Activated T-cell treated with anti-CD3 and anti-CD28 coated beads, Interleukin-2, amount 50 U/mL, for 1 hour (primary cell): ENCODE measurements around the gene TARS2.

Source experiments
- DNase-seq: peaks from one replicate; pipeline ENCODE4 v3.0.0-alpha.2; 2020

Gene TARS2

DNA sequence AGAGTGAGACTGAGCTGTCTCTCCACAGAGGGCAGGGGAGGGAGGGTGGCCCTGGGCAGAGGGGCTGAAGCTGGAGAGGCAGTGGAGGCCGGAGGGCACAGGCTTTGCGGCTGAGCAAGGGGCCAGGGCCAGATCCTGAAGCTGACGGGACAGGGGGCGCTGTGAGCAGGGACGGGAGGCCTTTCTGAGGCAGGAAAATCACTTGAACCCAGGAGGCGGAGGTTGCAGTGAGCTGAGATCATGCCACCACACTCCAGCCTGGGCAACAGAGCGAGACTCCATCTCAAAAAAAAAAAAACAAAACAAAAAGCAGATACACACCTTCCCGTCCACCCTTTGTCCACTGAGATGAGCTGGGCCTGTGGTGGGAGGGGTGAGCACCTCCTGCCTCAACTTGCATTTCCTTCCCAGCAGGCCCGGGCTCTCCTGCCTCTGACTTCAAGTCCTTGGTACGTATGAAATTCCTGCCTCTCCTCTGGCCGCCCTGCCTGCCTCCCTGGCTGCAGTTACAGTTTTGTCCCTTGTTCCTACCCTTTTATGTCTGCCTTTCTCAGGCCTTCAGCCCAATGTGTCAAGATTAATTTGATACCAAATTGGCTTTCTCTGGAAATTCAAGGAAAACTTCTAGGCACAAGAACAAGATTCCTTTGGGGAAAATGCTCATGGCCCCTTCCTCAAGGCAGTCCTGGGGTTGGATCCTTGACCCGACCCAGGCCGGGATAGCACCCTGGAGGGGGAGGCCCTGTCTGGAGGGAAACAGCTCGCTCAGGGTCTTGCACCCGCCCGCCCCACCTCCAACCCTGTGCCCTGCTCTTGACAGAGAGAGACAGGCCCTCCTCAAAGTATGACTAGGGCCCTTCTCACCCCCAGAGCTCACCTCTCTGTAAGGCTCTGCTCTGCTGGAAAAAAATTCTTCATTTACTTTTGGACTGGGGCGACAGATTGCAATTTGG lies 50.8 kb downstream of the TARS2 start:
- DNase-seq, result no peak

DNA sequence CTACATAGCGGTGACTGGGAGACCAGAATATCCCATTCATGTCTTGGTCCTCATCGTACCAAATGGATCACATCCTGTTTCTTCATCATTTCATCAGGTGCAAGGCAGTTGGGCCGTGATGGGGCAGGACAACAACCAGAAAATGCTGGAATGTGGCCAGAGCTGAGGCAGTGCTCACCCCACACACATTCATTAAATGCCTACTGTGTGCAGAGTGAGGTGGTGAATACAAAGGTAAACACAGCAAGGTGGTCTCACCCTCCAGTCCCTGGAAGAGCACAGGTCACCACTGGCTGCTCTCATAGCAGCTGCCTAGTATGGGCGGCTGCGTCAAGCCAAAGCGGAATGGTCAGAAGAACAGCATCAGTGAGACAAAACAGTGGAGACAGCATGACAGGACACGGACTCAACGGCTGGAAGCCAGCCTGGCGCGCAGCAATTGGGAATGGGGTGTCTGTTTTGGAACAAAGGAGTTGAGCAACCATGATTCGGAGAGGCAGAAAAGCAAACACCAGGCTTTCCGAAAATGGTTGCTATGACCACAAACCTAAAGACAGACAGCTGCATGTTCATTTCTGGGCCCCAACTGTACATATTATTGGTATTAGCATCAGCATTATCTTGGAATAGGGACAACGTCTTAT lies 56.4 kb downstream of the TARS2 start:
- DNase-seq, result no peak

DNA sequence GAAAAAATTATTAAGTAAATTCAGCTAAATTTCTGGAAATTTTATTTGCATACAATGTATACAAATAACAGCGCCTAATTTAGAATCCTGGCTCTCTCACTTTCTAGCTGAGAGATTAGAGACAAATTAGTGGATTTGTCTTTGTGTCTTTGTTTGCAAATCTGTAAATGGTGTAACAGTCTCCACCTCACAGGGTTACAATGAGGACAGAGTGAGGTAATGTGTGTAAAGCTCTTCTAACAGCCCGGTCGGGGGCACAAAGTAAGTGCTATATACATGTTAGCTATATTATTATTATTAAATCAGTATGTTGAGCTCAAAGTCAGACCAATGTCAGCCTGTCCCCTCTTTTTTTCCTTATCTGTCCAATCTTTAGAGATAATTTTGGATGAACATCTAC lies 57.0 kb downstream of the TARS2 start:
- no peak for DNase-seq

DNA sequence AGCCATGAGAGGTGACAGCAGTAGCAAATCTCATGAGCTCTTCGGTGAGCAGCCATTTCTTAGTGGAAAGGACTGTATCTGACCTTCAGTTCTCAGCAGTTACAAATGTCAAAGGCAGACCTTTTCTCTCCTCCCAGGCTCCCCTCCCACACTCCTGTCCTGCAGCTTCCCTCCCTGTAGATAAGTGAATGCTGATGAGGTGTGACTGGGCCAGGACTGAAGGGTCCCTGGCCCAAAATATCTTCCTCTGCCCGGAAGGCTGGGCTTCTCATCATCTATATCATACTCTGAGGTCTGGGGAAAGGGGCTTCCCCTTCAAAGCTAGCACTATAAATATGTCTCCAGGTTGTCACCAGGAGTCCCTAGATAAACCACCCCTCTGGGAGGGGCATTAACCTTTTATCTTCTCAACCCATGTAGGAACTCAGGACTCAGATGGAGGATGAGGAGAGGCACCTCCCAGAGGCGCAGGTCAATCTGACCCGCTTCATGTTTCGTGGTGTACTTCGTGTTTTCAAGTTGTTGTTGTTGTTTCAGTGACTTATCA lies 58.3 kb downstream of the TARS2 start:
- DNase-seq, result no peak

DNA sequence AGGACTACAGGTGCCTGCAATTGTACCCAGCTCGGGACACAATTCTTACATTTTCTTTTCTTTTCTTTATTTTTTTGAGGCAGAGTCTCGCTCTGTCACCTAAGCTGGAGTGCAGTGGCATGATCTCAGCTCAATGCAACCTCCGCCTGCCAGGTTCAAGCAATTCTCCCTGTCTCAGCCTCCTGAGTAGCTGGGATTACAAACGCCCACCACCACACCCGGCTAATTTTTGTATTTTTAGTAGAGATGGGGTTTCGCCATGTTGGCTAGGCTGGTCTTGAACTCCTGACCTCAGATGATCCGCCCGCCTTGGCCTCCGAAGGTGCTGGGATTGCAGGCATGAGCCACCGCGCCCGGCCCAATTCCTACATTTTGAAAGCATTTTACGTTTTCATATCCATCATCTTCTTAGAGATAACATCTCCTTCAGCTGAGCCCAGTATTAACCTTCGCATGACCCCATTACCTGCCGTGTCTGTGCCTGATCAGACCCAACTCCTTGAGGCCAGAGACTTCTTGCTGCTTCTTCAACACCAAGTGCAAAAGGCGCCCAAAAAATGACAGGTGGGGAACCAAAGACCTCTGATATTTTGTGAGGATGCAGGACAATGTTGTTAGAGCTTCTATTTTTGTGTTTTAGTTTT lies 59.2 kb downstream of the TARS2 start:
- DNase-seq, result no peak

DNA sequence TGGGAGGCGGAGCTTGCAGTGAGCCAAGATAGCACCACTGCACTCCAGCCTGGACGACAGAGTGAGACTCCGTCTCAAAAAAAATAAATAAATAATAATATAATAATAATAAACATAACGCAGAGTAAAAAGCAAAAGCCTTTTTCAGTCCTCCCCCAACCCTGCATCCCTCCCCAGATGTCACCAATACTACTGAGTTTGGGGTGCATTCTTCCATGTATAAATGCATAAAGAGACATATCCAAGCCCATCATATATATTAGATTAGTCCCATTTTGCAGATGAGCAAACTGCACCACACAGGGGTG lies 61.1 kb downstream of the TARS2 start:
- DNase-seq, result no peak

DNA sequence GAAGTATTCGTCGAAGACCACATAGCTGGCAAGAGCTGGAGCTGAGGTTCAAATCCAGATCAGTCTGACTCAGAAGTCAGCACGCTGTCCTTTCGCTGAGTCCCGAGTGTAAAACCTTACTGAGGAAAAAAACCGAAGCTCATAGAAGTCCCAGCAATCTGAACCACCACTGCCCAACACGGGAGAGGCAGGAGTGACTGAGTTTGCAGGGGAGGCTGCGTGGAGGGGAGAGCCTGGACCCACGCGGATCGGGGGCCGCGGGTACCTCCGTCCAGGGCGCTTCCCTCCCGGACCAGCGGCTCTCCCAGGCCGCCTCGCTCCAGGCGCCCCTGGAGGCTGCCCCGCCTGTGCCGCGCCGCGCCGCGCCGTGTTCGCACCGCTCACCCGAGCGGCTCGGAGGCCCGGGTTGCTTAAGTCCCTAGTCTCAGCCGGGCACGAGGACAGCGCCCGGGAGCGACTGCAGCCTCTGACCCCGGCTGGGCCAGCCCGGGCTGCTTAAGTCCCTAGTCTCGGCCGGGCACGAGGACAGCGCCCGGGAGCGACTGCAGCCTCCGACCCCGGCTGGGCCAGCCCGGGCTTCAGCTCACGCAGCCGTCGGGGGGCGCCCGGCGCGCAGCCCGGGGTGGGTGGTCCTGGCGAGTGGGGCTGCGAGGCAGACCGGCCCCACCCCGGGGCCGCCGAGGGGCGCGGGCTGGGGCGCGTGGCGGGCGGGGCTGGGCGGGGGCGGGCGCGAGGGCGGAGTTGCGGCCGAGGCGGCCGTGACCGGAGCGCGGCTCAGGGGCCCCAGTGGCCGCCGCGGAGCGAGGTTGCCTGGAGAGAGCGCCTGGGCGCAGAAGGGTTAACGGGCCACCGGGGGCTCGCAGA lies 61.6 kb downstream of the TARS2 start, which contains the start of gene ADAMTSL4:
TSS of gene ADAMTSL4 (plus strand) at position 777 of the 864 bp plus-strand sequence. CDS start 2,881 bp downstream, outside the sequence.
- peak; percentile 56 for DNase-seq

DNA sequence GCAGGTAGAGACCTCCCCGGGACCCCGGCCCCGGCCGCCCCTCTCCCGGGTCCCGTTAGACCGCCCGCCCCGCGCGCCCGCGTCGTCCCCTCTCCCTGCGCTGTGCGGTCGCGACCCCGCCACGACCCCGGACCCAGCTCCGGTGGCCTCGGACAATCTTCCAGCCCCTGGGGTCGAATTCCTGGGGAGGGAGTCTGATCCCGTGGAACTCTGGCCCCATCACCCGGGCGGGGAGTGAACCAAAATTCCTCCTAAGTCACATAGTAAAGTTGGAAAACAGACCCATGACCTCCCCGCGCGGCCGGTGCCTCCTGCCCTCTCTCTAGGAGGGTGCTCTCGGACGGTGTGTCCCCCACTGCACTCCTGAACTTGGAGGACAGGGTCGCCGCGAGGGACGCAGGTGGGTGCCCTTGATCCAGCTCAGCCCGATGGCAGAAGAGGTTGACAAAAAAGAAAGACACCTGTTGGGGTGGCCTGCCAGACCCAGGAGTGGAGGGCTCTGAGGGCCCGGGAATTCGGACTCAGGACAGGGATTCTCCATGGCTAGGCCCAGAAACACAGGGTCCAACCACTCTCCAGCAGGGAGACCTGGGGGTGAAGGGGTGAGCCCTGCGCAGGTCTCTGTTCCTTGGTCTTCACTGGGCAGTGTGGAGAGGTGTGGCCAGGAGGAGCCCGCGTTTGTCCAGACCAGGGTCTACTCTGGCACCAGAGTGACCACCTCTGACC lies 62.4 kb downstream of the TARS2 start:
- peak; percentile 25 for DNase-seq

DNA sequence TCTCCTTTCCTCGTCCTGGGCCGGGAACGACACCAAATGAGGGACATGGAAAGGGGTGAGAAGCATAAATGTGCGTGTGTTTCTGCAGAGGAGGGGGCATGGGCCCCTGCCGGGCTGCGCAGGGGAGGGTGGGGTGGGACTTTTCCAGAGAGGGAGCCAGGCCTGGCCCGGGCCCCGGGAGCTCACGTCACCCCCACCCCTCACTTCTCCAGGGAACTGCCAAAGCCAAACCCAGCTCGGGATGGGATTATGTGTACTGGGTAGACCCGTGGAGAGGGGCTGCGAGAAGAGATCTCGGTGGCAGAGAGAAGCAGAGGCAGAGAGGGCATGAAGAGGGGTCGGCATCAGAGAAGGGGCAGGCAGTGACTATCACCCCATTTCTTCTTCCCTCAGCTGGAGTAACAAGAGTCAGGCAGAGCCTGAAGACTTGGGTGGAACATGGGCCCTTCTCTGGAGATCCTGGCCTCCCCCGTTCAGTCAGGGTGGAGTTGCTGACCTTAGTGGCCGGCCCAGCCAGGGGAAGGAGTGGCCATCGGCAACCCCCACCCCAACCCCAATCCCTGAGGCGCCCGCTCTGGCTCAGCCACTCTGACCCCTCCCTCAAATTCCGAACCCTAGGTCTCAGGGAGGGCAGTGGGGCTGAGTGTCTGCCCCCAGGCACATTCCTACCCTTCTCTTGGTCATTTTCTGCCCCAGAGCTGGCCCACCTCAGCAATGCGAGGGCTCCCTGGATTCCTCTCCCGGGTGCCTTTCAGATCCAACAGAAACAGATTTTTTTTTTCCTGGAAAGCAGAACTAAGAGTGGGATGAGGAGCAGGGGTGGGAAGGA lies 63.2 kb downstream of the TARS2 start:
- DNase-seq, result peak; percentile 26

DNA sequence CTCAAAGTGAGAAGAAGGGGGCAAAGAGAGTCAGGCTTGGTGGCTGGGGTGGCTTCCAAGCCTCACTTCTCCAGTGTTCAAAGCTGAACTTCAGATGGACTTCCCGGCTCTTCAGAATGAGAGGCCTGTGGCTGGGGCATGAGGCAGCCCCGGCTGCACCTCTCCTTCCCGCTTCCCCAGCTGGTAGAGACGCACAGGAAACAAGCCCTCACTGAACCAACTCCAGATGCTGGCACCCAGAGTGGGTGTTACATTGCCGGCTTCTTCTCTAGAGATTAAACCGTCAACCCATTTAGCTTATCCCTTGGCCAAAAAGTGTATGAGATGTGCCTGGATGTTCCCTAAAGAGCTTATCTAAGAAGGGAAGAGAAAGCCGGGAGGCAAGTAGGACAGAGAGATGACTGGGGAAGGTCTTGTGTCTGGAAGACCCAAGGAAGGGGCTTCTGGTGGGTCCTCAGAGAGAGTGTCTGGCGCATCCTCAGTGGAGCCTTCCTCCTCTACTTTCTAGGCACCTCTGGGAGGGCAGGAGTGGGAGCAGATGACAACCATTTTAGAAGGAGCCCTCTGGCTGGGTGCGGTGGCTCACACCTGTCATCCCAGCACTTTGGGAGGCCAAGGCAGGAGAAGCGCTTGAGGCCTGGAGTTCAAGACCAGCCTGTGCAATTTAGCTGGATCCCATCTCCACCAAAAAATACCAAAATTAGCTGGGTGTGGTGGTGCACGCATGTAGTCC lies 64.0 kb downstream of the TARS2 start:
- DNase-seq, result peak; percentile 37

DNA sequence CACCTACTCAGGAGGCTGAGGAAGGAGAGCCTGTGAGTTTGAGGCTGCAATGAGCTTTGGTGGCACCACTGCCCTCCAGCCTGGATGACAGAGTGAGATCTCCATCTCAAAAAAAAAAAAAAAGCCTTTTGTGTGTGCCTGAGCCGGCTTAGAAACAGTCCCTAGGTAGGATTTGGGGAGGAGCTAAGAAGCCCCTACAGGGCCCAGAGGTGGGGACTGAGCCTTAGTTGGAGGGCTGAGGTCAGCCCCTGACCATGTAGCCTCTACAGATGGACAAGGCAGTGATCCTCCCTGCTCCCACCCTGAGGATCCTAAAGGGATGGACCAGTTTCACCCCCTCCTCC lies 64.5 kb downstream of the TARS2 start:
- no peak for DNase-seq

DNA sequence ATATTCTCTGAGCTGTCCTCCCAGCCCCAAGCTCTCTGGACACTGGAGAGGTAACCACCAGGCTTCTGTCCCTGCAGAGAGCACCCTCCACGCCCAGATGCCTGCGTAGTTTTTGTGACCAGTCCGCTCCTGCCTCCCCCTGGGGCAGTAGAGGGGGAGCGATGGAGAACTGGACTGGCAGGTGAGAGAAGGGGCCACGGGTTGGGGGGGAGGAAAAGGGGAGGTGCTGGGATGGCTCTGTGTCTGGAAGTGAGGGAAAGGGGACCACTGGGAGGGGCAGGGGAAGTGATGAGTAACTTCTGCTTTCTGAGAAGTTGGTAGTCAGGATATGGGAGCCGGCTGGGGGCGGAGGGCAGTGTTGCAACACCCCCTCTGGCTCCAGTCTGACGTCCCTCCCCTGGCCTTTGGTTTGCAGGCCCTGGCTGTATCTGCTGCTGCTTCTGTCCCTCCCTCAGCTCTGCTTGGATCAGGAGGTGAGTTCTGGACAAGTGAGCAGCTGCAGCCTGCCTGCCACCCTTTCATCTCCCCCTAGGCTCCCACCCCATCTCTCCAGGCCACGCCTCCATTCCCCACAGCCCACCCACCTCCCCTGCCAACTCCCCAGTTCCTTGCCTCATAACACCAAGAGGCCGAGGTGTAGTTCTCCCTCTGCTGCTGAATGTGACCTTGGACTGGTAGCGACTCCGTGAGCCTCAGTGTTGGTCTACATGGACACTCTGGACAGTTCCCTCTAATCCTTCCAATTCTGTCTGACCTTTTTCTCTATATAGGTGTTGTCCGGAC lies 65.1 kb downstream of the TARS2 start:
- peak; percentile 32 for DNase-seq

DNA sequence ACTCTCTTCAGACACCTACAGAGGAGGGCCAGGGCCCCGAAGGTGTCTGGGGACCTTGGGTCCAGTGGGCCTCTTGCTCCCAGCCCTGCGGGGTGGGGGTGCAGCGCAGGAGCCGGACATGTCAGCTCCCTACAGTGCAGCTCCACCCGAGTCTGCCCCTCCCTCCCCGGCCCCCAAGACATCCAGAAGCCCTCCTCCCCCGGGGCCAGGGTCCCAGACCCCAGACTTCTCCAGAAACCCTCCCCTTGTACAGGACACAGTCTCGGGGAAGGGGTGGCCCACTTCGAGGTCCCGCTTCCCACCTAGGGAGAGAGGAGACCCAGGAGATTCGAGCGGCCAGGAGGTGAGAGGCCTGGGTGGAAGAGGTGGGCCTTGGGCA lies 65.7 kb downstream of the TARS2 start:
- DNase-seq, result no peak

DNA sequence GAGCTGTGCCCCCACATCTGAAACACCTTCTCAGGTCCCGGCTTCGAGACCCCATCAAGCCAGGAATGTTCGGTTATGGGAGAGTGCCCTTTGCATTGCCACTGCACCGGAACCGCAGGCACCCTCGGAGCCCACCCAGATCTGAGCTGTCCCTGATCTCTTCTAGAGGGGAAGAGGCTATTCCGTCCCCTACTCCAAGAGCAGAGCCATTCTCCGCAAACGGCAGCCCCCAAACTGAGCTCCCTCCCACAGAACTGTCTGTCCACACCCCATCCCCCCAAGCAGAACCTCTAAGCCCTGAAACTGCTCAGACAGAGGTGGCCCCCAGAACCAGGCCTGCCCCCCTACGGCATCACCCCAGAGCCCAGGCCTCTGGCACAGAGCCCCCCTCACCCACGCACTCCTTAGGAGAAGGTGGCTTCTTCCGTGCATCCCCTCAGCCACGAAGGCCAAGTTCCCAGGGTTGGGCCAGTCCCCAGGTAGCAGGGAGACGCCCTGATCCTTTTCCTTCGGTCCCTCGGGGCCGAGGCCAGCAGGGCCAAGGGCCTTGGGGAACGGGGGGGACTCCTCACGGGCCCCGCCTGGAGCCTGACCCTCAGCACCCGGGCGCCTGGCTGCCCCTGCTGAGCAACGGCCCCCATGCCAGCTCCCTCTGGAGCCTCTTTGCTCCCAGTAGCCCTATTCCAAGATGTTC lies 66.3 kb downstream of the TARS2 start:
- no peak for DNase-seq

DNA sequence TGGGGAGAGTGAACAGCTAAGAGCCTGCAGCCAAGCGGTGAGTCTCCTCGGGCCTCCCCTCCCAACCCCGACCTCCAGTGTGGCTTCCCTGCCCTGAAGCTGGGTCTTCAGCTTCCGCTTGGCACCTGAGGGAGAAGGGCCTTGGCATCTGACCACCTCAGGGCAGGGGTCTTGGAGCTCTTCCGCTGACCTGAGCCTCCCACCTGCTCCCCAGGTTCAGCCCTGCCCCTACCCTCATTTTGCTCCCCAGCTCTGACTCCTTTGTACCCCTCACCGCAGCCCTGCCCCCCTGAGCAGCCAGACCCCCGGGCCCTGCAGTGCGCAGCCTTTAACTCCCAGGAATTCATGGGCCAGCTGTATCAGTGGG lies 66.8 kb downstream of the TARS2 start:
- no peak for DNase-seq

DNA sequence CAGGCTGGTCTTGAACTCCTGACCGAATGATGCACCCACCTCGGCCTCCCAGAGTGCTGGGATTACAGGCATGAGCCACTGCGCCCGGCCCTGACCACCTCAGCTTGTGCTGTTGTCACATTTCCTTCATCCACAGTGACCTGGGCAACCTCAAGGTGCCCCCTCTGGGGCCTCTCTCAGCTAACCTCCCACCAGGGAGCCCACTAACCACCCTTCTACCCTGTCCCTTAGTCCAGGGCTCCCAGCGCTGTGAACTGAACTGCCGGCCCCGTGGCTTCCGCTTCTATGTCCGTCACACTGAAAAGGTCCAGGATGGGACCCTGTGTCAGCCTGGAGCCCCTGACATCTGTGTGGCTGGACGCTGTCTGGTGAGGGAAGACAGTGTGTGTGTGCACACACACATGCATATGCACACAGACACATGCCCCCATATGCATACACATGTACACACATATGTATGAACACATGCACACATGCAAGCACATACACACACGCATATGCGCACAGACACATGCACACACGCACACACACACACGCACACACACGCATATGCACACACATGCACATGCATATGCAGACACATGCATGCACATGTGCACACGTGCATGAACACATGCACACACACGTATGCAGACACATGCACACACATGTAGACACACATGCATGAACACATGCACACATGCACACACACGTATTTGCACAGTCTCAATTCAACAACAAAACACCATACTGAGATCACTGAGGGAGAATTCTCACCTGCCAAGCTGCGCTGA lies 68.2 kb downstream of the TARS2 start:
- DNase-seq, result no peak

DNA sequence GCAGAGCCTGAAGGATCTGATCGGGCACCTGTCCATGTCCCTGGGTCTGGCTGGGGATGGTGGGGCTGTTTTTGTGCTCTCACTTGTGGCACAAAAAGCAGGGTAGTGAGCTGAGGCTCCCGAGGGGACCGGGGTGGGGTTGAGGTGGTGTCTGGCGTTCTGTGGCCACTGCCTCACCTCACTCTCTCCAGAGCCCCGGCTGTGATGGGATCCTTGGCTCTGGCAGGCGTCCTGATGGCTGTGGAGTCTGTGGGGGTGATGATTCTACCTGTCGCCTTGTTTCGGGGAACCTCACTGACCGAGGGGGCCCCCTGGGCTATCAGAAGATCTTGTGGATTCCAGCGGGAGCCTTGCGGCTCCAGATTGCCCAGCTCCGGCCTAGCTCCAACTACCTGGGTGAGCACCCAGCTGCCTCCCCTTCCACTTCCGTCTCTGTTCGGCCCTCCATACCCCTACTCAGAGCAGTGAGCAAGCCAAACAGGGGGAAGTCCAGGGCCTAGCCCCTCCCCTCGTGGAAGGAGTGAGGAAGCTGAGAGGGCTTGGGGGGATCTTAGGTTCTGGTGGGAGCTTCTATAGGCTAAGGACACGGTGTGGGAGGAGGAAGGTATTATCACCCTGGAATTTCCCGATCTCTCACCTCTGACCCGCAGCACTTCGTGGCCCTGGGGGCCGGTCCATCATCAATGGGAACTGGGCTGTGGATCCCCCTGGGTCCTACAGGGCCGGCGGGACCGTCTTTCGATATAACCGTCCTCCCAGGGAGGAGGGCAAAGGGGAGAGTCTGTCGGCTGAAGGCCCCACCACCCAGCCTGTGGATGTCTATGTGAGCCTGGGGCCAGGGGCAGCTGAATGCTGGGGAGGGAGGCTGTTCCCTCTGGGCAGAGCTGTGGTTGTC lies 69.0 kb downstream of the TARS2 start:
- no peak for DNase-seq
